Mucosa of descending colon (tissue), 3 donors: Measurements from ENCODE around the gene PCDHGB3. TPM values are rescaled to one million over a fixed set of nuclear protein-coding genes. Genes with fewer than 3 reads are reported as not detected.

Experiments used
- ATAC-seq: fragments of 200-7000 bp; cut with Tn5 transposase; one replicate; pipeline ENCODE4 v1.9.1; 2020; ENCODE audit warnings: mild to moderate bottlenecking, moderate library complexity
- DNase-seq, 3 donors: peaks; one replicate each; pipeline ENCODE4 v3.0.0-alpha.2; 2020
- H3K36me3 ChIP-seq: fragments of 200-600 bp; one replicate; pipeline ENCODE4 v1.8.0; 2021; ENCODE audit warnings: low read depth, mild to moderate bottlenecking
- H3K4me1 ChIP-seq: fragments of 200-600 bp; one replicate; pipeline ENCODE4 v1.8.0; 2021; ENCODE audit warnings: low read depth, mild to moderate bottlenecking
- H3K4me3 ChIP-seq: fragments of 200-600 bp; one replicate; pipeline ENCODE4 v1.8.0; 2021; ENCODE audit warnings: mild to moderate bottlenecking
- H3K9me3 ChIP-seq: fragments of 200-600 bp; one replicate; pipeline ENCODE4 v1.8.0; 2021; ENCODE audit warnings: mild to moderate bottlenecking
- CTCF ChIP-seq: fragments of 200-600 bp; IDR thresholded peaks from one replicate; pipeline ENCODE4 v1.8.0; 2022; ENCODE audit warnings: antibody characterized with exemption, mild to moderate bottlenecking
- intact Hi-C, 2 donors: fragments of 100-400 bp; cut with DNase I in 1 of 2; cut with micrococcal nuclease in 1 of 2; formaldehyde crosslinking; loops; one replicate each; pipeline versions ENCODE4 v1.11.0 to v1.11.1; 2022; cut with DNase I, micrococcal nuclease
- total RNA-seq, 3 donors: library from RNA; stranded (reverse); fragmentation: NEBNext Ultra II Directional in 2 of 3; extraction: Animal tissue kit (Norgen Biotek cat#: 25700) in 2 of 3; gene quantifications; one replicate each; pipeline versions ENCODE4 v1.2.1 to v1.2.4, GENCODE V29; 2021 to 2023
- donor health status: DM: no; HTN: no; CAD: no; lungs with moderate emphysema.
- donor health status: DM: no; HTN: no; CAD: no.
- donor health status: DM: no; HTN: yes; CAD: no.

The PCDHGB3 gene
- total RNA-seq, 3 donors from 2014 or later, result 2.0 to 6.3 (median 2.0) TPM

- Histone ChIP-seq H3K4me3 (no peak overlapping the region), H3K36me3 (no peaks in the 10 kb centered on the region), H3K4me1 (no peaks in the 10 kb centered on the region), H3K9me3 (peaks cover 42% of the 10 kb centered on the region)
- TF ChIP-seq CTCF, result no peak
- no peak for DNase-seq
- no peak for ATAC-seq
- intact Hi-C loops, result no loop called here
These were observed 14.4 kb upstream of the PCDHGB3 start for GRCh38 chr5:141355641-141356040.

GRCh38 chr5:141356133-141356532, 13.9 kb upstream of the PCDHGB3 start:
- ATAC-seq (no peak), DNase-seq (no peak)
- intact Hi-C loops, result no loop called here
- TF ChIP-seq CTCF, result no peak
- H3K4me3 ChIP-seq, result no peak overlapping the region
- H3K36me3 ChIP-seq, result no peaks in the 10 kb centered on the region
- peaks cover 47% of the 10 kb centered on the region for H3K9me3 ChIP-seq
- no peaks in the 10 kb centered on the region for H3K4me1 ChIP-seq

- TF ChIP-seq CTCF, result no peak
- no peaks in the 10 kb centered on the region for H3K36me3 ChIP-seq
- H3K4me1 ChIP-seq, result no peaks in the 10 kb centered on the region
- peaks cover 47% of the 10 kb centered on the region for H3K9me3 ChIP-seq
- DNase-seq (no peak), ATAC-seq (no peak)
- H3K4me3 ChIP-seq, result no peak overlapping the region
- intact Hi-C loops, result no loop called here
These were observed 13.1 kb upstream of the PCDHGB3 start for GRCh38 chr5:141356950-141357349.

GRCh38 chr5:141359790-141360426, 10.1 kb upstream of the PCDHGB3 start, which contains the start of gene PCDHGB2:
Gene PCDHGB2 (plus strand): TSS chr5:141359994. CDS start chr5:141360136, 142 bp downstream.
- intact Hi-C loops, result no loop called here
- Histone ChIP-seq H3K9me3 (peaks cover 56% of the 10 kb centered on the region), H3K36me3 (no peaks in the 10 kb centered on the region), H3K4me1 (no peaks in the 10 kb centered on the region), H3K4me3 (no peak within 1 kb of the TSS)
- ATAC-seq (peak; percentile 33), DNase-seq (no peak)
- TF ChIP-seq CTCF, result no peak

- intact Hi-C loops, result no loop called here
- TF ChIP-seq CTCF, result no peak
- DNase-seq (no peak), ATAC-seq (no peak)
- Histone ChIP-seq H3K4me3 (no peak overlapping the region), H3K36me3 (no peaks in the 10 kb centered on the region), H3K4me1 (no peaks in the 10 kb centered on the region), H3K9me3 (peaks cover 56% of the 10 kb centered on the region)
These were observed 9.4 kb upstream of the PCDHGB3 start for GRCh38 chr5:141360685-141361084.

GRCh38 chr5:141362719-141363118, 7.3 kb upstream of the PCDHGB3 start:
- DNase-seq (no peak), ATAC-seq (no peak)
- H3K4me1 ChIP-seq, result no peaks in the 10 kb centered on the region
- H3K36me3 ChIP-seq, result no peaks in the 10 kb centered on the region
- no peak for TF ChIP-seq CTCF
- intact Hi-C loops, result no loop called here
- H3K4me3 ChIP-seq, result no peak overlapping the region
- H3K9me3 ChIP-seq, result peaks cover 68% of the 10 kb centered on the region
